Lung (tissue), 12 donors: ENCODE measurements around the gene PRKCQ. TPM values are rescaled to one million over a fixed set of nuclear protein-coding genes. Genes with fewer than 3 reads are reported as not detected.

ENCODE experiments used
- ATAC-seq: fragments of 200-7000 bp; cut with Tn5 transposase; one replicate; pipeline ENCODE4 v1.9.1; 2020; ENCODE audit warnings: moderate number of reproducible peaks; ENCODE audit not compliant: insufficient read depth, low FRiP score
- DNase-seq, 3 donors: peaks; one replicate each; pipeline ENCODE4 v3.0.0-alpha.2; 2013 to 2017
- H3K27ac ChIP-seq, 2 donors: one replicate each; pipeline ENCODE4 v1.5.1; 2013; ENCODE audit warnings: mild to moderate bottlenecking in 2 of 2, moderate library complexity in 2 of 2, control low read depth in 1 of 2, inconsistent platforms in 1 of 2, low read depth in 1 of 2, low read length in 1 of 2
- H3K27me3 ChIP-seq, 3 donors: one replicate each; pipeline ENCODE4 v1.5.1; 2013; ENCODE audit warnings: low read length in 2 of 3; ENCODE audit not compliant: control insufficient read depth in 3 of 3, insufficient read depth in 3 of 3
- H3K36me3 ChIP-seq, 4 donors: one replicate each; pipeline ENCODE4 v1.5.1; 2013; ENCODE audit warnings: low read length in 4 of 4, mild to moderate bottlenecking in 1 of 4, moderate library complexity in 1 of 4; ENCODE audit not compliant: control insufficient read depth in 4 of 4, insufficient read depth in 4 of 4
- H3K4me1 ChIP-seq, 5 donors: one replicate each; pipeline ENCODE4 v1.5.1; 2013; ENCODE audit warnings: low read length in 5 of 5, mild to moderate bottlenecking in 2 of 5, moderate library complexity in 1 of 5; ENCODE audit not compliant: control insufficient read depth in 5 of 5, insufficient read depth in 5 of 5
- H3K4me3 ChIP-seq: one replicate; pipeline ENCODE4 v1.5.1; 2013; ENCODE audit warnings: mild to moderate bottlenecking, control low read depth, moderate library complexity
- H3K9ac ChIP-seq, 2 donors: one replicate each; pipeline ENCODE4 v1.5.1; 2013; ENCODE audit warnings: low read length in 2 of 2, control low read depth in 1 of 2; ENCODE audit not compliant: insufficient read depth in 1 of 2
- H3K9me3 ChIP-seq, 4 donors: one replicate each; pipeline ENCODE4 v1.5.1; 2013; ENCODE audit warnings: low read length in 3 of 4, mild to moderate bottlenecking in 1 of 4, moderate library complexity in 1 of 4; ENCODE audit not compliant: control insufficient read depth in 4 of 4, insufficient read depth in 3 of 4
- WGBS, 2 donors: extraction: QIAGEN DNeasy Blood & Tissue Kit; methylation state at CpG; one replicate each; pipeline ENCODE4 v1.1.7; 2013; 5-methylcytosine and 5-hydroxymethylcytosine counted together
- polyA plus RNA-seq, 2 donors: library from polyadenylated mRNA; stranded (reverse); fragments of 200-250 nt; gene quantifications; one replicate each; pipeline ENCODE4 v1.2.1, GENCODE V29; 2013
- total RNA-seq, 2 donors: library from RNA; depleted of rRNA in 1 of 2; stranded (reverse); fragments of >200 nt in 1 of 2; gene quantifications; one replicate each; pipeline ENCODE4 v1.2.1, GENCODE V29; 2014 to 2021
- TF ChIP-seq, protein P1 (sequence below): IDR thresholded peaks from 2 replicates; pipeline ENCODE4 v1.5.1; 2012; ENCODE audit warnings: mild to moderate bottlenecking; ENCODE audit errors: control extremely low read depth, extremely low read depth
- donor health status: control.
- donor health status: control.
- donor health status: Bipolar disorder and iron deficiency.
- donor health status: healthy.
- donor health status: DM: yes; HTN: yes; CAD: no.

The PRKCQ gene
- total and polyA plus RNA-seq, 4 donors = 2.8 to 9.1 (median 7.2) TPM

- Histone ChIP-seq H3K4me1 (peaks cover 0 to 2% (median 0%) of the 10 kb centered on the region in 5 donors), H3K9me3 (no peaks in the 10 kb centered on the region), H3K27ac (no peak overlapping the region), H3K9ac (no peak overlapping the region), H3K4me3 (no peak overlapping the region), H3K36me3 (no peaks in the 10 kb centered on the region), H3K27me3 (peaks cover 0 to 2% (median 0%) of the 10 kb centered on the region in 3 donors)
- TF ChIP-seq, protein P1, sequence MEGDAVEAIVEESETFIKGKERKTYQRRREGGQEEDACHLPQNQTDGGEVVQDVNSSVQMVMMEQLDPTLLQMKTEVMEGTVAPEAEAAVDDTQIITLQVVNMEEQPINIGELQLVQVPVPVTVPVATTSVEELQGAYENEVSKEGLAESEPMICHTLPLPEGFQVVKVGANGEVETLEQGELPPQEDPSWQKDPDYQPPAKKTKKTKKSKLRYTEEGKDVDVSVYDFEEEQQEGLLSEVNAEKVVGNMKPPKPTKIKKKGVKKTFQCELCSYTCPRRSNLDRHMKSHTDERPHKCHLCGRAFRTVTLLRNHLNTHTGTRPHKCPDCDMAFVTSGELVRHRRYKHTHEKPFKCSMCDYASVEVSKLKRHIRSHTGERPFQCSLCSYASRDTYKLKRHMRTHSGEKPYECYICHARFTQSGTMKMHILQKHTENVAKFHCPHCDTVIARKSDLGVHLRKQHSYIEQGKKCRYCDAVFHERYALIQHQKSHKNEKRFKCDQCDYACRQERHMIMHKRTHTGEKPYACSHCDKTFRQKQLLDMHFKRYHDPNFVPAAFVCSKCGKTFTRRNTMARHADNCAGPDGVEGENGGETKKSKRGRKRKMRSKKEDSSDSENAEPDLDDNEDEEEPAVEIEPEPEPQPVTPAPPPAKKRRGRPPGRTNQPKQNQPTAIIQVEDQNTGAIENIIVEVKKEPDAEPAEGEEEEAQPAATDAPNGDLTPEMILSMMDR = no peak
- 77 to 91% methylated on average over 4 of the region's 4 CpGs for WGBS, 2 donors
- DNase-seq (no peak), ATAC-seq (no peak)
Measured at GRCh38 chr10:6530966-6531365, 49.1 kb downstream of the PRKCQ start.

- H3K27ac ChIP-seq = no peak overlapping the region
- H3K4me3 ChIP-seq = no peak overlapping the region
- no peak overlapping the region for H3K9ac ChIP-seq
- no peaks in the 10 kb centered on the region for H3K9me3 ChIP-seq
- H3K27me3 ChIP-seq = peaks cover 0 to 2% (median 0%) of the 10 kb centered on the region in 3 donors
- WGBS, 2 donors = 81 to 86% methylated on average over 18 of the region's 18 CpGs
- TF ChIP-seq, protein P1 = no peak
- peaks cover 0 to 2% (median 0%) of the 10 kb centered on the region in 5 donors for H3K4me1 ChIP-seq
- no peak for ATAC-seq
- DNase-seq = no peak
- no peaks in the 10 kb centered on the region for H3K36me3 ChIP-seq
Measured at GRCh38 chr10:6530211-6530840, 49.8 kb downstream of the PRKCQ start.

DNA sequence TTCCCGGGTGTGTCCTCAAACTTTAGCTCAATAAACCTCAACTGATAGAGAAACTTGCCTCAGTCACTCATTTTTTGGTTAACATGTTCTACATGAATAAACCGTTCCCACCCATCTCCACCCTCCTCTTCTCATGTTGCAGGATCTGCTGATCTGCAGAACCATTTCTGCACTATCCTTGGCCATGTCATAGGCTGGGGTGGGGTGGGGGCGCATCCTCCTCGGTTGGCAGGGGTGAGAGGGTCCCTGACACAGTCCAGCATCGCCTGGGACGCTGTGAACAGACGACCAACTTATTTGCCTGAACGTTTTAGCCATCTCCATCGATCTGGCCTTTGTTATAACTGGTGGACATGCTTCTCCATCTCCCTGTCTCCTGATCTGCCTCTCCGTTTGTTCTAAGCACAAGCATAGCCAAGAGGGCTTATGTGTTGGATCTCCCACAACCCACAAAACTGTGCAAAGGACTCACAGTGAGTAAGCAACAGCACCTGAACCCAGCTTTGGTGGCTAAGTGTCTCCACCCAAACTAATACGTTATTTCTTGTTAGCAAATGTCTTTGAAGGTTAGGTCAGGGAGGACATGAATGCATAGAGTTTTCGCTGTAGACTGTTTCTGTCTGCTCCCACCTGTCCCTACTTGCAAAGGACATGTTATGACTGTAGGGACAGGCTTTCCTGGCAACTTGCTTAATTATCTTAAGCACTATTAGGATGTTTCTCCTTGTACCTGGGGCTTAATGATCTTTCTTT lies 51.7 kb downstream of the PRKCQ start:
- H3K36me3 ChIP-seq = no peaks in the 10 kb centered on the region
- H3K4me1 ChIP-seq = peaks cover 0 to 2% (median 0%) of the 10 kb centered on the region in 5 donors
- H3K9ac ChIP-seq = no peak overlapping the region
- WGBS, 2 donors = 90 to 91% methylated on average over 12 of the region's 12 CpGs
- peaks cover 0 to 2% (median 0%) of the 10 kb centered on the region in 3 donors for H3K27me3 ChIP-seq
- H3K9me3 ChIP-seq = no peaks in the 10 kb centered on the region
- DNase-seq = no peak
- ATAC-seq = no peak
- no peak overlapping the region for H3K4me3 ChIP-seq
- TF ChIP-seq, protein P1 = no peak
- no peak overlapping the region for H3K27ac ChIP-seq
